H1 (cell line): ENCODE results near the gene TRMT44. TPM values are rescaled to one million over a fixed set of nuclear protein-coding genes. Genes with fewer than 3 reads are reported as not detected.

Source experiments
- CTCF ChIA-PET: fragments of 300-600 bp; sonication (Branson Sonifier 250); formaldehyde crosslinking; loops from one replicate; lab custom pipeline; 2021; ENCODE audit not compliant: partially characterized antibody; lab: Charles Lee
- POLR2A ChIA-PET: fragments of 300-600 bp; sonication (Branson Sonifier 250); formaldehyde crosslinking; loops from one replicate; lab custom pipeline; 2021; ENCODE audit warnings: inconsistent platforms; ENCODE audit not compliant: partially characterized antibody; lab: Charles Lee
- DNase-seq, 2 experiments: peaks; one replicate each; pipeline versions ENCODE4 v3.0.0 to v3.0.0-alpha.2; 2010 to 2022; ENCODE audit warnings: low spot score in 2 of 2, low read depth in 1 of 2, mixed read lengths in 1 of 2
- FAIRE-seq: peaks from 2 replicates; lab custom pipeline; 2011; peaks lifted over from hg19 to GRCh38; lab: Jason Lieb, UNC
- H2AFZ ChIP-seq: 2 replicates; pipeline ENCODE4 v1.8.1; 2012; ENCODE audit warnings: low read length, inconsistent platforms
- H2AK5ac ChIP-seq: 2 replicates; pipeline ENCODE4 v1.6.1; 2013; ENCODE audit warnings: low read depth, low read length
- H2BK120ac ChIP-seq: replicated peaks from 2 replicates; pipeline ENCODE3; 2013; ENCODE audit warnings: low read depth, low read length, inconsistent platforms
- H2BK12ac ChIP-seq: 2 replicates; pipeline ENCODE4 v1.6.1; 2013; ENCODE audit warnings: low read depth, low read length
- H2BK15ac ChIP-seq: 2 replicates; pipeline ENCODE4 v1.6.1; 2013; ENCODE audit warnings: low read length
- H2BK20ac ChIP-seq: 2 replicates; pipeline ENCODE4 v1.6.1; 2013; ENCODE audit warnings: low read length
- H2BK5ac ChIP-seq: 2 replicates; pipeline ENCODE4 v1.6.1; 2013; ENCODE audit warnings: low read depth, low read length
- H3K14ac ChIP-seq: 2 replicates; pipeline ENCODE4 v1.6.1; 2013; ENCODE audit warnings: inconsistent platforms; ENCODE audit not compliant: insufficient read length
- H3K18ac ChIP-seq: 2 replicates; pipeline ENCODE4 v1.6.1; 2013; ENCODE audit warnings: low read length; ENCODE audit errors: extremely low read depth
- H3K23ac ChIP-seq: 2 replicates; pipeline ENCODE4 v1.6.1; 2013; ENCODE audit warnings: inconsistent platforms; ENCODE audit not compliant: insufficient read length
- H3K23me2 ChIP-seq: 2 replicates; pipeline ENCODE4 v1.6.1; 2013; ENCODE audit warnings: low read depth, low read length
- H3K27ac ChIP-seq: 2 replicates; pipeline ENCODE4 v1.6.1; 2011; ENCODE audit warnings: low read depth, low read length, inconsistent platforms
- H3K27me3 ChIP-seq, 4 experiments: replicated peaks in 1 of 4; 1 replicate in 1 of 4; 2 replicates in 3 of 4; pipeline versions ENCODE4 v1.6.1 to v1.8.1; 2011 to 2013; ENCODE audit warnings: low read length in 3 of 4, mild to moderate bottlenecking in 3 of 4, inconsistent platforms in 2 of 4, mixed read lengths in 2 of 4, moderate library complexity in 1 of 4; ENCODE audit not compliant: control insufficient read depth in 3 of 4, insufficient read depth in 3 of 4; ENCODE audit errors: extremely low read depth in 1 of 4
- H3K36me3 ChIP-seq, 4 experiments: 2 replicates each; pipeline versions ENCODE4 v1.6.1 to v1.8.1; 2011 to 2013; ENCODE audit warnings: mild to moderate bottlenecking in 4 of 4, low read length in 3 of 4, moderate library complexity in 2 of 4, control low read depth in 1 of 4, inconsistent platforms in 1 of 4; ENCODE audit not compliant: insufficient read depth in 4 of 4, control insufficient read depth in 2 of 4
- H3K4ac ChIP-seq: replicated peaks from 2 replicates; pipeline ENCODE3; 2013; ENCODE audit warnings: low read length, low read depth, mixed read lengths, inconsistent platforms; ENCODE audit not compliant: insufficient read length
- H3K4me1 ChIP-seq, 4 experiments: replicated peaks in 1 of 4; 1 replicate in 1 of 4; 2 replicates in 3 of 4; pipeline versions ENCODE4 v1.6.1 to v1.8.1; 2011 to 2013; ENCODE audit warnings: low read length in 3 of 4, inconsistent platforms in 2 of 4, mixed read lengths in 1 of 4; ENCODE audit not compliant: insufficient read depth in 4 of 4, control insufficient read depth in 3 of 4
- H3K4me2 ChIP-seq, 2 experiments: 2 replicates each; pipeline versions ENCODE4 v1.6.1 to v1.8.1; 2011 to 2013; ENCODE audit warnings: low read depth in 2 of 2, low read length in 2 of 2, control low read depth in 1 of 2, inconsistent platforms in 1 of 2, mild to moderate bottlenecking in 1 of 2; ENCODE audit not compliant: insufficient read depth in 1 of 2
- H3K4me3 ChIP-seq, 4 experiments: fragments of 200-600, 300-600 bp in 1 of 4; sonication (generic), shearing (Covaris generic), sonication (Bioruptor Twin) in 1 of 4; 2 replicates each; pipeline versions ENCODE4 v1.5.1 to v1.8.1; 2011 to 2016; ENCODE audit warnings: low read length in 4 of 4, low read depth in 3 of 4, control low read depth in 2 of 4, inconsistent platforms in 2 of 4, mild to moderate bottlenecking in 2 of 4, mixed read lengths in 1 of 4, moderate library complexity in 1 of 4; ENCODE audit not compliant: insufficient read depth in 2 of 4; ENCODE audit errors: extremely low read depth in 1 of 4
- H3K56ac ChIP-seq: replicated peaks from 2 replicates; pipeline ENCODE3; 2013; ENCODE audit warnings: low read depth, mild to moderate bottlenecking, mixed read lengths, low read length, inconsistent platforms; ENCODE audit not compliant: insufficient read length
- H3K79me1 ChIP-seq: 2 replicates; pipeline ENCODE4 v1.6.1; 2013; ENCODE audit warnings: low read depth, low read length, control low read depth
- H3K79me2 ChIP-seq, 2 experiments: 2 replicates each; pipeline versions ENCODE4 v1.6.1 to v1.8.1; 2012 to 2013; ENCODE audit warnings: low read length in 2 of 2, mild to moderate bottlenecking in 2 of 2, inconsistent platforms in 1 of 2; ENCODE audit not compliant: insufficient read depth in 2 of 2, control insufficient read depth in 1 of 2
- H3K9ac ChIP-seq, 4 experiments: replicated peaks in 1 of 4; 1 replicate in 1 of 4; 2 replicates in 3 of 4; pipeline versions ENCODE4 v1.6.1 to v1.8.1; 2011 to 2013; ENCODE audit warnings: low read depth in 3 of 4, low read length in 3 of 4, control low read depth in 2 of 4, mild to moderate bottlenecking in 2 of 4, moderate library complexity in 2 of 4, inconsistent platforms in 1 of 4; ENCODE audit errors: extremely low read depth in 1 of 4
- H3K9me3 ChIP-seq, 2 experiments: 2 replicates each; pipeline versions ENCODE4 v1.6.1 to v1.8.1; 2012 to 2013; ENCODE audit warnings: mild to moderate bottlenecking in 2 of 2, moderate library complexity in 2 of 2, control low read depth in 1 of 2, inconsistent platforms in 1 of 2, low read depth in 1 of 2, low read length in 1 of 2, mixed read lengths in 1 of 2; ENCODE audit not compliant: insufficient read depth in 2 of 2
- H4K20me1 ChIP-seq, 2 experiments: replicated peaks in 1 of 2; 2 replicates each; pipeline versions ENCODE3 to v1.8.1; 2011 to 2013; ENCODE audit warnings: inconsistent platforms in 2 of 2, low read length in 2 of 2, mild to moderate bottlenecking in 1 of 2; ENCODE audit not compliant: insufficient read depth in 2 of 2, control insufficient read depth in 1 of 2
- H4K5ac ChIP-seq: 2 replicates; pipeline ENCODE4 v1.6.1; 2013; ENCODE audit warnings: low read length, low read depth, mixed read lengths, inconsistent platforms; ENCODE audit not compliant: insufficient read length
- H4K8ac ChIP-seq: 2 replicates; pipeline ENCODE4 v1.8.0; 2013; ENCODE audit warnings: mild to moderate bottlenecking, moderate library complexity, low read length, inconsistent platforms; ENCODE audit not compliant: insufficient read depth; ENCODE audit errors: extremely low read depth
- H4K91ac ChIP-seq: replicated peaks from 2 replicates; pipeline ENCODE3; 2013; ENCODE audit warnings: low read length, mixed read lengths, inconsistent platforms; ENCODE audit not compliant: insufficient read length
- TAF1 ChIP-seq: IDR thresholded peaks from 2 replicates; pipeline ENCODE4 v1.6.1; 2011; ENCODE audit warnings: mild to moderate bottlenecking, low read depth, low read length
- WGBS, 2 experiments: shearing (Covaris generic) in 1 of 2; methylation state at CpG; one replicate each; pipeline versions ENCODE4 v1.1.6 to v1.1.7; 2013 to 2015; ENCODE audit warnings: low lambda C conversion rate in 2 of 2, mixed read lengths in 2 of 2, inconsistent platforms in 1 of 2, low coverage in 1 of 2, missing lambda C conversion rate in 1 of 2; ENCODE audit not compliant: insufficient replicate concordance in 2 of 2, insufficient coverage in 1 of 2, insufficient read length in 1 of 2; ENCODE audit errors: extremely low coverage in 1 of 2, missing lambda C conversion rate in 1 of 2; 5-methylcytosine and 5-hydroxymethylcytosine counted together
- polyA plus RNA-seq, 7 experiments: library from polyadenylated mRNA; depleted of rRNA in 3 of 7; stranded (reverse) in 5 of 7; unstranded in 2 of 7; fragments of >200 nt in 5 of 7; fragments of 200-250 nt in 2 of 7; gene quantifications; 1 replicate in 5 of 7; 2 replicates in 1 of 7; 4 replicates in 1 of 7; pipeline versions ENCODE4 v1.2.1 to v1.2.3, GENCODE V29; 2011 to 2013; ENCODE audit warnings: missing spikeins in 2 of 7, mixed read lengths in 2 of 7
- total RNA-seq: library from RNA; stranded (reverse); fragmentation: NEBNext Ultra II Directional; extraction: Animal tissue kit (Norgen Biotek cat#: 25700); gene quantifications from 2 replicates; pipeline ENCODE4 v1.2.1, GENCODE V29; 2021
- TF ChIP-seq, protein P1 (sequence below): IDR thresholded peaks from 2 replicates; pipeline ENCODE4 v1.6.1; 2011; ENCODE audit warnings: low read depth, mild to moderate bottlenecking, low read length; ENCODE audit not compliant: insufficient read depth
- TF ChIP-seq, protein P2 (sequence below): IDR thresholded peaks from 2 replicates; pipeline ENCODE4 v1.6.1; 2012; ENCODE audit warnings: inconsistent platforms

Gene TRMT44
- total and polyA plus RNA-seq, 2 of the 8 experiments (the other 6 are each of a cell fraction or from before 2014, with no cell fraction given), result 8.6 to 23.9 TPM

DNA sequence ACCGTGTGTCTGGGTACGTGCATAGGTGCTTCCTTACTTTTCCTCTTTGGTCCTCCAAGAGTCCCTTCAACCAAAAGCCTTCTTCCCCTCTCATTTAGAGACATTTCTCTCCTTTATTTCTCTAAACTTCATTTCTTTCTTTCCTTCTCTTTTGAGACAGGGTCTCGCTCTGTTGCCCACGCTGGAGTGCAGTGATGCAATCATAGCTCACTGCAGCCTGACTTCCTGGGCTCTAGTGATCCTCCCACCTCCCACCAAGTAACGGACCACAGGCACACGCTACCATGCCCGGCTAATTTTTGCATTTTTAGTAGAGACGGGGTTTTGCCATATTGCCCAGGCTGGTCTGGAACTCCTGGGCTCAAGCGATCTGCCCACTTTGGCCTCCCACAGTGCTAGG lies 42.2 kb upstream of the TRMT44 start:
- H2AFZ ChIP-seq, result no peak overlapping the region
- no peak overlapping the region for H3K9ac ChIP-seq
- H3K36me3 ChIP-seq, result no peaks in the 10 kb centered on the region
- no peaks in the 10 kb centered on the region for H3K79me1 ChIP-seq
- no peak for FAIRE-seq
- no peak overlapping the region for H4K5ac ChIP-seq
- H2BK5ac ChIP-seq, result no peak overlapping the region
- H3K79me2 ChIP-seq, result no peaks in the 10 kb centered on the region
- no peak overlapping the region for H3K18ac ChIP-seq
- no peak overlapping the region for H3K4me3 ChIP-seq
- no peak overlapping the region for H2AK5ac ChIP-seq
- H3K4me2 ChIP-seq, result no peak overlapping the region
- H3K23me2 ChIP-seq, result no peaks in the 10 kb centered on the region; the same call in 1 of the 2 replicates
- H2BK20ac ChIP-seq, result no peak overlapping the region
- H3K27ac ChIP-seq, result no peak overlapping the region
- H4K20me1 ChIP-seq, result no peaks in the 10 kb centered on the region
- DNase-seq, result no peak
- WGBS, 2 experiments, result 92% methylated on average over 9 of the region's 9 CpGs; no CpG with 5 or more reads in 1 of the 2 experiments
- no peak for TF ChIP-seq TAF1
- TF ChIP-seq, protein P1, sequence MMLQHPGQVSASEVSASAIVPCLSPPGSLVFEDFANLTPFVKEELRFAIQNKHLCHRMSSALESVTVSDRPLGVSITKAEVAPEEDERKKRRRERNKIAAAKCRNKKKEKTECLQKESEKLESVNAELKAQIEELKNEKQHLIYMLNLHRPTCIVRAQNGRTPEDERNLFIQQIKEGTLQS, result no peak
- TF ChIP-seq, protein P2, sequence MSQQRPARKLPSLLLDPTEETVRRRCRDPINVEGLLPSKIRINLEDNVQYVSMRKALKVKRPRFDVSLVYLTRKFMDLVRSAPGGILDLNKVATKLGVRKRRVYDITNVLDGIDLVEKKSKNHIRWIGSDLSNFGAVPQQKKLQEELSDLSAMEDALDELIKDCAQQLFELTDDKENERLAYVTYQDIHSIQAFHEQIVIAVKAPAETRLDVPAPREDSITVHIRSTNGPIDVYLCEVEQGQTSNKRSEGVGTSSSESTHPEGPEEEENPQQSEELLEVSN, result no peak
- CTCF ChIA-PET, result interaction anchor here (0.5 to 10.4 kb wide), 9 partner anchors 8 to 145 kb away, joined by 3 to 94 read pairs (median 3); no protein-coding TSS in a partner anchor
- H2BK12ac ChIP-seq, result no peak overlapping the region
- no peaks in the 10 kb centered on the region for H3K9me3 ChIP-seq
- no peaks in the 10 kb centered on the region for H3K27me3 ChIP-seq
- H2BK120ac ChIP-seq, result no peak overlapping the region
- H3K4ac ChIP-seq, result no peak overlapping the region
- H3K4me1 ChIP-seq, result peaks cover 0 to 8% (median 6%) of the 10 kb centered on the region in 4 experiments; a peak in 6 of 7 replicates
- no peak overlapping the region for H3K56ac ChIP-seq
- no peak overlapping the region for H2BK15ac ChIP-seq
- POLR2A ChIA-PET, result no interaction called here
- no peak overlapping the region for H3K14ac ChIP-seq
- H4K8ac ChIP-seq, result no peak overlapping the region
- H4K91ac ChIP-seq, result no peak overlapping the region
- no peak overlapping the region for H3K23ac ChIP-seq
